HepG2 (cell line): ENCODE results near the gene COPS8. TPM values are rescaled to one million over a fixed set of nuclear protein-coding genes. Genes with fewer than 3 reads are reported as not detected.

Experiments used
- FOSL2 ChIP-seq: sonication (generic); formaldehyde crosslinking; IDR thresholded peaks from 2 replicates; pipeline ENCODE4 v1.4.0; 2020; ENCODE audit warnings: missing genetic modification reagents
- GATA4 ChIP-seq: sonication (generic); IDR thresholded peaks from 2 replicates; pipeline ENCODE4 v1.6.1; 2016; ENCODE audit warnings: antibody characterized with exemption, low read depth, borderline replicate concordance
- GLMP ChIP-seq: sonication (generic); formaldehyde crosslinking; IDR thresholded peaks from 2 replicates; pipeline ENCODE4 v1.9.0; 2021; ENCODE audit warnings: missing genetic modification reagents, mild to moderate bottlenecking, borderline replicate concordance
- GTF3A ChIP-seq: sonication (generic); formaldehyde crosslinking; conservative IDR thresholded peaks from 2 replicates; pipeline ENCODE4 v1.4.0; 2020; ENCODE audit warnings: mild to moderate bottlenecking, missing genetic modification reagents
- HMG20B ChIP-seq: conservative IDR thresholded peaks from 2 replicates; pipeline ENCODE4 v1.6.1; 2016; ENCODE audit warnings: missing genetic modification reagents, missing compliant biosample characterization
- LRRFIP1 ChIP-seq: sonication (generic); formaldehyde crosslinking; conservative IDR thresholded peaks from 2 replicates; pipeline ENCODE4 v1.4.0; 2020; ENCODE audit warnings: missing genetic modification reagents
- MBD4 ChIP-seq: IDR thresholded peaks from 2 replicates; pipeline ENCODE4 v1.6.1; 2012; ENCODE audit warnings: low read length, inconsistent platforms, borderline replicate concordance
- MTA3 ChIP-seq: sonication (generic); formaldehyde crosslinking; IDR thresholded peaks from 2 replicates; pipeline ENCODE4 v1.4.0; 2020; ENCODE audit warnings: missing genetic modification reagents
- NFATC3 ChIP-seq: sonication (generic); formaldehyde crosslinking; IDR thresholded peaks from 2 replicates; pipeline ENCODE4 v1.5.1; 2020; ENCODE audit warnings: mild to moderate bottlenecking, missing genetic modification reagents
- PHF5A ChIP-seq: IDR thresholded peaks from one replicate; pipeline ENCODE4 v1.6.1; 2018; ENCODE audit warnings: low read depth, missing genetic modification reagents; ENCODE audit not compliant: unreplicated experiment
- PRDM15 ChIP-seq: sonication (generic); formaldehyde crosslinking; IDR thresholded peaks from 2 replicates; pipeline ENCODE4 v1.4.0; 2020; ENCODE audit warnings: missing genetic modification reagents
- SOX5 ChIP-seq: IDR thresholded peaks from 2 replicates; pipeline ENCODE4 v1.6.1; 2016; ENCODE audit warnings: borderline replicate concordance
- SP5 ChIP-seq: IDR thresholded peaks from 2 replicates; pipeline ENCODE4 v1.6.1; 2016; ENCODE audit warnings: low read depth, borderline replicate concordance
- ZBTB37 ChIP-seq: sonication (generic); formaldehyde crosslinking; IDR thresholded peaks from 2 replicates; pipeline ENCODE4 v1.4.0; 2020; ENCODE audit warnings: mild to moderate bottlenecking, missing genetic modification reagents
- ZBTB46 ChIP-seq: sonication (generic); formaldehyde crosslinking; IDR thresholded peaks from 2 replicates; pipeline ENCODE4 v1.4.0; 2020; ENCODE audit warnings: mild to moderate bottlenecking, missing genetic modification reagents, borderline replicate concordance
- ZNF510 ChIP-seq: sonication (generic); formaldehyde crosslinking; IDR thresholded peaks from 2 replicates; pipeline ENCODE4 v1.4.0; 2020; ENCODE audit warnings: low read depth, mild to moderate bottlenecking, missing genetic modification reagents
- ZNF775 ChIP-seq: sonication (generic); formaldehyde crosslinking; IDR thresholded peaks from 2 replicates; pipeline ENCODE4 v1.4.0; 2020; ENCODE audit warnings: missing genetic modification reagents, mild to moderate bottlenecking, moderate library complexity, borderline replicate concordance
- ZSCAN9 ChIP-seq: IDR thresholded peaks from 2 replicates; pipeline ENCODE4 v1.6.1; 2016; ENCODE audit warnings: borderline replicate concordance
- polyA plus RNA-seq, 8 experiments: library from polyadenylated mRNA; depleted of rRNA in 3 of 8; stranded (reverse) in 7 of 8; unstranded in 1 of 8; fragments of >200 nt; fragmentation: Illumina TruSeq in 4 of 8; extraction: Trizol in 4 of 8; gene quantifications; 2 replicates each; pipeline versions ENCODE4 v1.2.1 to v1.2.3, GENCODE V29; 2011 to 2016; ENCODE audit warnings: low read depth in 4 of 8, missing spikeins in 1 of 8, mixed read lengths in 1 of 8; ENCODE audit not compliant: insufficient read depth in 1 of 8
- total RNA-seq, 5 experiments: library from RNA; depleted of rRNA; stranded (reverse); fragments of >200 nt; fragmentation: Illumina TruSeq; extraction: Trizol; gene quantifications; 2 replicates each; pipeline ENCODE4 v1.2.3, GENCODE V29; 2016; ENCODE audit warnings: low read depth in 1 of 5

Gene COPS8
- total and polyA plus RNA-seq, 2 of the 13 experiments (the other 11 are each of a cell fraction or from before 2014, with no cell fraction given) = 86.3 to 96.6 TPM

GRCh38 chr2:237072067-237072931 is 13.4 kb upstream of the COPS8 start (continued):
- TF ChIP-seq ZBTB37 (CRISPR knock-in tag) = no peak
- TF ChIP-seq NFATC3 (CRISPR knock-in tag) = no peak
- TF ChIP-seq SP5 (CRISPR knock-in tag) = no peak
- no peak for TF ChIP-seq PHF5A (CRISPR knock-in tag)
- TF ChIP-seq ZSCAN9 (CRISPR knock-in tag) = no peak
- TF ChIP-seq MTA3 (CRISPR knock-in tag) = no peak
- TF ChIP-seq MBD4 = no peak
- TF ChIP-seq FOSL2 (CRISPR knock-in tag) = 0 out of 2 replicates have a peak, but pooled peaks have one; percentile 8
- no peak for TF ChIP-seq SOX5
- no peak for TF ChIP-seq GTF3A (CRISPR knock-in tag)
- TF ChIP-seq HMG20B (CRISPR knock-in tag) = no peak
- 0 out of 2 replicates have a peak, but pooled peaks have one; percentile 55 for TF ChIP-seq ZBTB46 (CRISPR knock-in tag)
- no peak for TF ChIP-seq GATA4
- no peak for TF ChIP-seq ZNF510 (CRISPR knock-in tag)
- TF ChIP-seq LRRFIP1 (CRISPR knock-in tag) = no peak
- TF ChIP-seq ZNF775 (CRISPR knock-in tag) = no peak
- TF ChIP-seq GLMP (CRISPR knock-in tag) = no peak
- TF ChIP-seq PRDM15 = no peak
